Right lobe of liver (tissue), 4 donors: Measurements from ENCODE around the gene PTGER1.

ENCODE experiments used
- CTCF ChIP-seq, 4 donors: fragments of 200-600 bp in 3 of 4; fragments of 450-650 bp in 1 of 4; IDR thresholded peaks; one replicate each; pipeline versions ENCODE4 v1.5.1 to v1.8.0; 2016 to 2022; ENCODE audit warnings: antibody characterized with exemption in 4 of 4, mild to moderate bottlenecking in 2 of 4
- POLR2A ChIP-seq: fragments of 450-650 bp; IDR thresholded peaks from one replicate; pipeline ENCODE4 v1.6.1; 2017; ENCODE audit warnings: antibody characterized with exemption, mild to moderate bottlenecking
- donor health status: DM: no; HTN: no; CAD: no.
- donor health status: DM: no; HTN: no; CAD: no.
- donor health status: DM: no; HTN: yes; CAD: no.

GRCh38 chr19:14476673-14477401, 1.7 kb upstream of the PTGER1 start:
- TF ChIP-seq POLR2A, result no peak
- TF ChIP-seq CTCF (IDR thresholded peaks at IDR 0.05), result no peak
